Gastroesophageal sphincter (tissue), 4 donors: ENCODE data around the gene RPL36. TPM values are rescaled to one million over a fixed set of nuclear protein-coding genes. Genes with fewer than 3 reads are reported as not detected.
"Not testable (repeated sequence)": the region's sequence is repeated elsewhere in the genome, so short reads cannot be mapped to it uniquely, and the experiment has no call there.

Experiments used
- ATAC-seq: fragments of 150-250 bp; one replicate; pipeline ENCODE4 v1.9.1; 2016; ENCODE audit warnings: mild to moderate bottlenecking, moderate library complexity
- H3K27ac ChIP-seq, 4 donors: fragments of 200-600 bp; sonication (generic) in 3 of 4; 1 replicate in 3 of 4; 2 replicates in 1 of 4; pipeline ENCODE4 v1.5.1; 2016 to 2019
- H3K27me3 ChIP-seq: fragments of 200-600 bp; sonication (generic); one replicate; pipeline ENCODE4 v1.5.1; 2019
- H3K36me3 ChIP-seq, 2 donors: fragments of 200-600 bp; sonication (generic); one replicate each; pipeline ENCODE4 v1.5.1; 2019; ENCODE audit warnings: control low read depth in 1 of 2
- H3K4me1 ChIP-seq, 3 donors: fragments of 200-600 bp; sonication (generic); 1 replicate in 2 of 3; 2 replicates in 1 of 3; pipeline ENCODE4 v1.5.1; 2016 to 2019; ENCODE audit warnings: control low read depth in 2 of 3
- H3K4me3 ChIP-seq, 2 donors: fragments of 200-600 bp; sonication (generic); one replicate each; pipeline ENCODE4 v1.5.1; 2019; ENCODE audit warnings: mild to moderate bottlenecking in 1 of 2, moderate library complexity in 1 of 2
- H3K9me3 ChIP-seq, 3 donors: fragments of 200-600 bp; sonication (generic); one replicate each; pipeline ENCODE4 v1.5.1; 2017 to 2019; ENCODE audit warnings: control low read depth in 2 of 3
- CTCF ChIP-seq, 4 experiments: fragments of 200-600 bp in 2 of 4; fragments of 450-650 bp in 2 of 4; sonication (generic) in 1 of 4; IDR thresholded peaks; one replicate each; pipeline ENCODE4 v1.5.1; 2017 to 2019; ENCODE audit warnings: antibody characterized with exemption in 4 of 4, mild to moderate bottlenecking in 2 of 4, moderate library complexity in 2 of 4
- EP300 ChIP-seq: sonication (generic); formaldehyde crosslinking; IDR thresholded peaks from one replicate; pipeline ENCODE4 v1.6.1; 2017; ENCODE audit warnings: antibody characterized with exemption, mild to moderate bottlenecking
- POLR2A ChIP-seq, 2 donors: fragments of 450-650 bp; IDR thresholded peaks; one replicate each; pipeline ENCODE4 v1.6.1; 2017; ENCODE audit warnings: antibody characterized with exemption in 2 of 2, mild to moderate bottlenecking in 2 of 2, moderate library complexity in 1 of 2
- POLR2AphosphoS5 ChIP-seq: sonication (generic); formaldehyde crosslinking; IDR thresholded peaks from one replicate; pipeline ENCODE4 v1.6.1; 2017; ENCODE audit warnings: antibody characterized with exemption
- WGBS, 2 donors: methylation state at CpG; one replicate each; pipeline ENCODE4 v1.1.5; 2018; ENCODE audit warnings: low coverage in 1 of 2; 5-methylcytosine and 5-hydroxymethylcytosine counted together
- total RNA-seq, 4 donors: library from RNA; depleted of rRNA; stranded (reverse); fragments of >200 nt; gene quantifications; one replicate each; pipeline ENCODE4 v1.1.0, GENCODE V29; 2016

Gene RPL36
- total RNA-seq, 4 donors from 2014 or later = 393 to 1,204 (median 723) TPM

GRCh38 chr19:5697890-5698634 lies 8.0 kb downstream of the RPL36 start:
- peaks cover 0 to 13% (median 0%) of the 10 kb centered on the region in 3 donors for H3K4me1 ChIP-seq
- 72% methylated on average over 13 of the region's 30 CpGs; no CpG with 5 or more reads in 1 of the 2 donors for WGBS, 2 donors
- H3K27me3 ChIP-seq = no peaks in the 10 kb centered on the region
- peaks cover 0 to 95% of the 10 kb centered on the region in 2 donors for H3K36me3 ChIP-seq
- no peak overlapping the region for H3K4me3 ChIP-seq
- ATAC-seq = no peak
- TF ChIP-seq CTCF (IDR thresholded peaks at IDR 0.05) (no peak), POLR2AphosphoS5 (no peak), POLR2A (IDR thresholded peaks at IDR 0.05) (no peak)
- peak overlapping the region in 1 of 4 donors; percentile 31 for H3K27ac ChIP-seq
- H3K9me3 ChIP-seq = no peaks in the 10 kb centered on the region

- H3K4me3 ChIP-seq = no peak overlapping the region
- no peaks in the 10 kb centered on the region for H3K9me3 ChIP-seq
- peaks cover 0 to 95% of the 10 kb centered on the region in 2 donors for H3K36me3 ChIP-seq
- 87 to 89% methylated on average over 3 to 9 of the region's 38 CpGs for WGBS, 2 donors
- no peak overlapping the region for H3K27ac ChIP-seq
- no peak for TF ChIP-seq CTCF (IDR thresholded peaks at IDR 0.05)
- no peak for TF ChIP-seq POLR2AphosphoS5
- no peak for TF ChIP-seq POLR2A (IDR thresholded peaks at IDR 0.05)
- TF ChIP-seq EP300 = no peak
- H3K27me3 ChIP-seq = no peaks in the 10 kb centered on the region
- ATAC-seq = peak; percentile 27
- peaks cover 0 to 5% (median 0%) of the 10 kb centered on the region in 3 donors for H3K4me1 ChIP-seq
These were observed 8.7 kb downstream of the RPL36 start for GRCh38 chr19:5698635-5699422.

GRCh38 chr19:5700455-5701092 lies 10.5 kb downstream of the RPL36 start:
- no peak overlapping the region for H3K27ac ChIP-seq
- no peaks in the 10 kb centered on the region for H3K4me1 ChIP-seq
- WGBS, 2 donors = 94% methylated on average over 7 of the region's 22 CpGs; no CpG with 5 or more reads in 1 of the 2 donors
- peaks cover 0 to 95% of the 10 kb centered on the region in 2 donors for H3K36me3 ChIP-seq
- no peak overlapping the region for H3K4me3 ChIP-seq
- TF ChIP-seq POLR2A (IDR thresholded peaks at IDR 0.05) (no peak), POLR2AphosphoS5 (no peak), EP300 (no peak), CTCF (IDR thresholded peaks at IDR 0.05) (no peak)
- ATAC-seq = no peak
- H3K27me3 ChIP-seq = no peaks in the 10 kb centered on the region
- no peaks in the 10 kb centered on the region for H3K9me3 ChIP-seq

- peaks cover 0 to 95% of the 10 kb centered on the region in 2 donors for H3K36me3 ChIP-seq
- not testable (repeated sequence) for H3K27me3 ChIP-seq, H3K27ac ChIP-seq, ATAC-seq, H3K4me3 ChIP-seq, H3K9me3 ChIP-seq, H3K4me1 ChIP-seq
- no CpG with 5 or more reads among the region's 28 CpGs for WGBS, 2 donors
These were observed 11.9 kb downstream of the RPL36 start for GRCh38 chr19:5702053-5702410.
